Astrocyte (in vitro differentiated cells and primary cell): ENCODE measurements around the gene C5. TPM values are rescaled to one million over a fixed set of nuclear protein-coding genes. Genes with fewer than 3 reads are reported as not detected.

Source experiments
- DNase-seq: peaks from one replicate; pipeline ENCODE4 v3.0.0-alpha.2; 2010; ENCODE audit warnings: low read depth
- FAIRE-seq: peaks from 2 replicates; lab custom pipeline; 2011; peaks lifted over from hg19 to GRCh38; lab: Jason Lieb, UNC
- H2AFZ ChIP-seq: 2 replicates; pipeline ENCODE4 v1.6.0; 2012; ENCODE audit warnings: low read depth, low read length, inconsistent platforms
- H3K27ac ChIP-seq: 2 replicates; pipeline ENCODE4 v1.5.1; 2011; ENCODE audit warnings: low read depth, low read length, inconsistent platforms
- H3K27me3 ChIP-seq: 2 replicates; pipeline ENCODE4 v1.6.0; 2011; ENCODE audit warnings: low read length, inconsistent platforms; ENCODE audit not compliant: insufficient read depth
- H3K36me3 ChIP-seq: 2 replicates; pipeline ENCODE4 v1.5.1; 2011; ENCODE audit warnings: low read length, inconsistent platforms; ENCODE audit not compliant: insufficient read depth
- H3K4me1 ChIP-seq: 2 replicates; pipeline ENCODE4 v1.5.1; 2011; ENCODE audit warnings: low read length, inconsistent platforms; ENCODE audit not compliant: insufficient read depth
- H3K4me2 ChIP-seq: 2 replicates; pipeline ENCODE4 v1.6.0; 2012; ENCODE audit warnings: low read length, inconsistent platforms
- H3K4me3 ChIP-seq: 2 replicates; pipeline ENCODE4 v1.5.1; 2011; ENCODE audit warnings: low read depth, mild to moderate bottlenecking, low read length, inconsistent platforms; ENCODE audit not compliant: insufficient read depth
- H3K79me2 ChIP-seq: 2 replicates; pipeline ENCODE4 v1.6.0; 2012; ENCODE audit warnings: mild to moderate bottlenecking, low read length, inconsistent platforms; ENCODE audit not compliant: insufficient read depth
- H3K9ac ChIP-seq: 2 replicates; pipeline ENCODE4 v1.6.0; 2012; ENCODE audit warnings: mild to moderate bottlenecking, low read length, inconsistent platforms
- H3K9me3 ChIP-seq: 2 replicates; pipeline ENCODE4 v1.5.1; 2012; ENCODE audit warnings: low read depth, mild to moderate bottlenecking, low read length, inconsistent platforms; ENCODE audit not compliant: insufficient read depth
- H4K20me1 ChIP-seq: 2 replicates; pipeline ENCODE4 v1.6.0; 2012; ENCODE audit warnings: low read length, inconsistent platforms; ENCODE audit not compliant: insufficient read depth
- H3K27ac Mint-ChIP-seq: one replicate; pipeline ENCODE4 v1.8.0; 2021; ENCODE audit warnings: mild to moderate bottlenecking, mixed read lengths; ENCODE audit not compliant: unreplicated experiment
- H3K27me3 Mint-ChIP-seq: one replicate; pipeline ENCODE4 v1.8.0; 2021; ENCODE audit warnings: low read depth, mixed read lengths; ENCODE audit not compliant: unreplicated experiment
- H3K36me3 Mint-ChIP-seq: one replicate; pipeline ENCODE4 v1.8.0; 2021; ENCODE audit warnings: low read depth, mixed read lengths; ENCODE audit not compliant: unreplicated experiment
- H3K4me1 Mint-ChIP-seq: one replicate; pipeline ENCODE4 v1.8.0; 2021; ENCODE audit warnings: low read depth, mixed read lengths; ENCODE audit not compliant: unreplicated experiment
- H3K4me3 Mint-ChIP-seq: one replicate; pipeline ENCODE4 v1.8.0; 2021; ENCODE audit warnings: mild to moderate bottlenecking, moderate library complexity, mixed read lengths; ENCODE audit not compliant: unreplicated experiment
- H3K9me3 Mint-ChIP-seq: one replicate; pipeline ENCODE4 v1.8.0; 2021; ENCODE audit warnings: mild to moderate bottlenecking, mixed read lengths; ENCODE audit not compliant: unreplicated experiment
- CTCF ChIP-seq: IDR thresholded peaks from 2 replicates; pipeline ENCODE4 v1.5.1; 2011; ENCODE audit warnings: low read depth, mild to moderate bottlenecking, inconsistent platforms, low read length, moderate library complexity; ENCODE audit not compliant: insufficient read depth
- EZH2 ChIP-seq: IDR thresholded peaks from 2 replicates; pipeline ENCODE4 v1.6.1; 2012; ENCODE audit warnings: mild to moderate bottlenecking, low read length, inconsistent platforms; ENCODE audit not compliant: insufficient read depth
- total RNA-seq: library from RNA; stranded (reverse); gene quantifications from 2 replicates; pipeline ENCODE4 v1.2.1, GENCODE V29; 2021

C5 gene
- total RNA-seq, 1 donor from 2014 or later, result 1.1 TPM

GRCh38 chr9:120925535-120926396 is 124.3 kb downstream of the C5 start:
- peaks cover 29% of the 10 kb centered on the region for H3K4me1 ChIP-seq
- H3K79me2 ChIP-seq, result no peaks in the 10 kb centered on the region
- Mint-ChIP-seq H3K36me3 (no peaks in the 10 kb centered on the region), H3K4me1 (peaks cover 15% of the 10 kb centered on the region), H3K27me3 (no peaks in the 10 kb centered on the region), H3K4me3 (peak overlapping the region; percentile 34), H3K9me3 (no peaks in the 10 kb centered on the region), H3K27ac (peak overlapping the region; percentile 87)
- H3K27ac ChIP-seq, result peak overlapping the region; percentile 52
- H3K9me3 ChIP-seq, result no peaks in the 10 kb centered on the region
- H3K4me3 ChIP-seq, result no peak overlapping the region
- FAIRE-seq (no peak), DNase-seq (peak; percentile 93)
- no peaks in the 10 kb centered on the region for H3K27me3 ChIP-seq
- peak overlapping the region; percentile 56 for H3K4me2 ChIP-seq
- H3K9ac ChIP-seq, result peak overlapping the region; percentile 66
- no peaks in the 10 kb centered on the region for H3K36me3 ChIP-seq
- TF ChIP-seq CTCF (no peak), EZH2 (no peak)
- no peaks in the 10 kb centered on the region for H4K20me1 ChIP-seq
- no peak overlapping the region for H2AFZ ChIP-seq

GRCh38 chr9:120924698-120925534 is 125.2 kb downstream of the C5 start:
- Mint-ChIP-seq H3K4me1 (peaks cover 20% of the 10 kb centered on the region), H3K9me3 (no peaks in the 10 kb centered on the region), H3K27me3 (no peaks in the 10 kb centered on the region), H3K27ac (no peak overlapping the region), H3K36me3 (no peaks in the 10 kb centered on the region), H3K4me3 (no peak overlapping the region)
- Histone ChIP-seq H3K4me2 (no peak overlapping the region), H3K9me3 (no peaks in the 10 kb centered on the region), H2AFZ (no peak overlapping the region), H4K20me1 (no peaks in the 10 kb centered on the region), H3K27me3 (no peaks in the 10 kb centered on the region), H3K4me1 (peaks cover 29% of the 10 kb centered on the region), H3K36me3 (no peaks in the 10 kb centered on the region), H3K4me3 (no peak overlapping the region), H3K27ac (no peak overlapping the region), H3K79me2 (no peaks in the 10 kb centered on the region), H3K9ac (no peak overlapping the region)
- TF ChIP-seq EZH2, result no peak
- no peak for TF ChIP-seq CTCF
- FAIRE-seq (no peak), DNase-seq (no peak)
